HepG2 (cell line): ENCODE data around the gene LRP10. TPM values are rescaled to one million over a fixed set of nuclear protein-coding genes. Genes with fewer than 3 reads are reported as not detected.

Experiments used
- HOXA5 ChIP-seq: sonication (generic); formaldehyde crosslinking; IDR thresholded peaks from 2 replicates; pipeline ENCODE4 v1.4.0; 2020; ENCODE audit warnings: missing genetic modification reagents
- HOXA9 ChIP-seq: sonication (generic); formaldehyde crosslinking; IDR thresholded peaks from 2 replicates; pipeline ENCODE4 v1.8.1; 2022; ENCODE audit warnings: missing genetic modification reagents, mild to moderate bottlenecking, moderate library complexity, borderline replicate concordance
- NCOA1 ChIP-seq: sonication (generic); formaldehyde crosslinking; IDR thresholded peaks from 2 replicates; pipeline ENCODE4 v1.9.0; 2021; ENCODE audit warnings: missing genetic modification reagents
- NFATC3 ChIP-seq: sonication (generic); formaldehyde crosslinking; IDR thresholded peaks from 2 replicates; pipeline ENCODE4 v1.5.1; 2020; ENCODE audit warnings: mild to moderate bottlenecking, missing genetic modification reagents
- PHF21A ChIP-seq: sonication (generic); formaldehyde crosslinking; IDR thresholded peaks from 2 replicates; pipeline ENCODE4 v1.5.0; 2020; ENCODE audit warnings: mild to moderate bottlenecking, missing genetic modification reagents
- PITX1 ChIP-seq: sonication (generic); formaldehyde crosslinking; IDR thresholded peaks from 2 replicates; pipeline ENCODE4 v1.5.1; 2020; ENCODE audit warnings: mild to moderate bottlenecking, missing genetic modification reagents
- RBM39 ChIP-seq: fragments of 200-400 bp; formaldehyde crosslinking; IDR thresholded peaks from one replicate; pipeline ENCODE4 v1.6.1; 2018; ENCODE audit warnings: antibody characterized with exemption, mild to moderate bottlenecking, low read depth, low read length; ENCODE audit not compliant: poor library complexity, severe bottlenecking
- SAP130 ChIP-seq: IDR thresholded peaks from 2 replicates; pipeline ENCODE4 v1.6.1; 2016; ENCODE audit warnings: low read depth
- SCMH1 ChIP-seq: sonication (generic); formaldehyde crosslinking; IDR thresholded peaks from 2 replicates; pipeline ENCODE4 v1.9.0; 2021; ENCODE audit warnings: missing genetic modification reagents, mild to moderate bottlenecking, borderline replicate concordance
- SIX4 ChIP-seq: sonication (generic); formaldehyde crosslinking; IDR thresholded peaks from 2 replicates; pipeline ENCODE4 v1.4.0; 2020; ENCODE audit warnings: missing genetic modification reagents
- SMAD1 ChIP-seq: sonication (generic); formaldehyde crosslinking; IDR thresholded peaks from 2 replicates; pipeline ENCODE4 v1.4.0; 2020; ENCODE audit warnings: missing genetic modification reagents, low read depth, mild to moderate bottlenecking, borderline replicate concordance
- TCF12 ChIP-seq, 2 experiments: fragments of 450-650 bp in 1 of 2; sonication (generic) in 1 of 2; formaldehyde crosslinking in 1 of 2; IDR thresholded peaks; 2 replicates each; pipeline versions ENCODE4 v1.6.1 to v1.8.0; 2017 to 2022; ENCODE audit warnings: antibody characterized with exemption in 1 of 2, mild to moderate bottlenecking in 1 of 2, missing genetic modification reagents in 1 of 2, moderate library complexity in 1 of 2
- ZBTB7B ChIP-seq: sonication (generic); formaldehyde crosslinking; IDR thresholded peaks from 2 replicates; pipeline ENCODE4 v1.4.0; 2020; ENCODE audit warnings: missing genetic modification reagents
- ZNF17 ChIP-seq: sonication (generic); formaldehyde crosslinking; IDR thresholded peaks from 2 replicates; pipeline ENCODE4 v1.5.0; 2020; ENCODE audit warnings: mild to moderate bottlenecking, missing genetic modification reagents
- ZNF235 ChIP-seq: sonication (generic); formaldehyde crosslinking; IDR thresholded peaks from 2 replicates; pipeline ENCODE4 v1.8.1; 2023; ENCODE audit warnings: mild to moderate bottlenecking, missing genetic modification reagents, borderline replicate concordance
- ZNF274 ChIP-seq: sonication (generic); formaldehyde crosslinking; IDR thresholded peaks from 2 replicates; pipeline ENCODE4 v1.5.1; 2020; ENCODE audit warnings: mild to moderate bottlenecking, missing genetic modification reagents
- ZNF326 ChIP-seq: sonication (generic); formaldehyde crosslinking; IDR thresholded peaks from 2 replicates; pipeline ENCODE4 v1.4.0; 2020; ENCODE audit warnings: missing genetic modification reagents, borderline replicate concordance
- polyA plus RNA-seq, 8 experiments: library from polyadenylated mRNA; depleted of rRNA in 3 of 8; stranded (reverse) in 7 of 8; unstranded in 1 of 8; fragments of >200 nt; fragmentation: Illumina TruSeq in 4 of 8; extraction: Trizol in 4 of 8; gene quantifications; 2 replicates each; pipeline versions ENCODE4 v1.2.1 to v1.2.3, GENCODE V29; 2011 to 2016; ENCODE audit warnings: low read depth in 4 of 8, missing spikeins in 1 of 8, mixed read lengths in 1 of 8; ENCODE audit not compliant: insufficient read depth in 1 of 8
- total RNA-seq, 5 experiments: library from RNA; depleted of rRNA; stranded (reverse); fragments of >200 nt; fragmentation: Illumina TruSeq; extraction: Trizol; gene quantifications; 2 replicates each; pipeline ENCODE4 v1.2.3, GENCODE V29; 2016; ENCODE audit warnings: low read depth in 1 of 5
- TF ChIP-seq, protein P1 (sequence below): IDR thresholded peaks from 2 replicates; pipeline ENCODE4 v1.6.1; 2018; ENCODE audit warnings: missing genetic modification reagents, mild to moderate bottlenecking, missing compliant biosample characterization
- TF ChIP-seq, protein P2 (sequence below): sonication (generic); formaldehyde crosslinking; IDR thresholded peaks from 2 replicates; pipeline ENCODE4 v1.5.0; 2020; ENCODE audit warnings: mild to moderate bottlenecking, missing genetic modification reagents, moderate library complexity
- TF ChIP-seq, protein P3 (sequence below): sonication (generic); formaldehyde crosslinking; IDR thresholded peaks from 2 replicates; pipeline ENCODE4 v1.4.0; 2020; ENCODE audit warnings: mild to moderate bottlenecking, missing genetic modification reagents, borderline replicate concordance
- TF ChIP-seq, protein P4 (sequence below): sonication (generic); formaldehyde crosslinking; IDR thresholded peaks from 2 replicates; pipeline ENCODE4 v1.4.0; 2020; ENCODE audit warnings: mild to moderate bottlenecking, missing genetic modification reagents

LRP10 gene
- total and polyA plus RNA-seq, 2 of the 13 experiments (the other 11 are each of a cell fraction or from before 2014, with no cell fraction given), result 16.9 to 45.2 TPM

DNA sequence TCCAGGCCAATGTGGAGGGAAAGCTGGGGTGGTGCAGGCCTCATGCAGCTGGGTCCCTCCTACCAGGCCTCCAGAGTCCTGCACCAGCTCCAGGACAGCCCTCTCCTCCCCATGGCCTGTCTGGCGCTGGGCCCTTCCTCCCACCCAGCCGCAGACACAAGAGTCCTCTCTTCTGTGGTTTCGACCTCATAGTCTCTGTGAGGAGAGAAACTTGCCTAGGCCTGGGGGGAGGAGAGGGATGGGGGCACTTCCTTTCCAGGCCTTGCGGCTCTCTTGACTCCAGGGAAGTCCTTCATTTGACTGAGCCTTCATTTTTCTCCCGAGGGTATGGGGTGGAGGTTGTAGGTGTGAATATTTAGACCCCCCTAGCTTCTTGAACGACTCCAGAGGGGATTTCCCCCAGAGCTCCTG lies 32.9 kb upstream of the LRP10 start (continued):
- TF ChIP-seq, protein P1, sequence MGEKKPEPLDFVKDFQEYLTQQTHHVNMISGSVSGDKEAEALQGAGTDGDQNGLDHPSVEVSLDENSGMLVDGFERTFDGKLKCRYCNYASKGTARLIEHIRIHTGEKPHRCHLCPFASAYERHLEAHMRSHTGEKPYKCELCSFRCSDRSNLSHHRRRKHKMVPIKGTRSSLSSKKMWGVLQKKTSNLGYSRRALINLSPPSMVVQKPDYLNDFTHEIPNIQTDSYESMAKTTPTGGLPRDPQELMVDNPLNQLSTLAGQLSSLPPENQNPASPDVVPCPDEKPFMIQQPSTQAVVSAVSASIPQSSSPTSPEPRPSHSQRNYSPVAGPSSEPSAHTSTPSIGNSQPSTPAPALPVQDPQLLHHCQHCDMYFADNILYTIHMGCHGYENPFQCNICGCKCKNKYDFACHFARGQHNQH (CRISPR knock-in tag), result no peak
- TF ChIP-seq HOXA5 (no peak), SMAD1 (CRISPR knock-in tag) (no peak), SCMH1 (CRISPR knock-in tag) (no peak), PHF21A (CRISPR knock-in tag) (no peak), NCOA1 (CRISPR knock-in tag) (no peak), PITX1 (CRISPR knock-in tag) (no peak), ZNF17 (CRISPR knock-in tag) (no peak), SAP130 (CRISPR knock-in tag) (no peak), ZNF326 (CRISPR knock-in tag) (no peak), ZBTB7B (no peak), NFATC3 (CRISPR knock-in tag) (no peak), TCF12 (IDR thresholded peaks at IDR 0.05) (no peak), TCF12 (CRISPR knock-in tag; IDR thresholded peaks at IDR 0.05) (no peak), RBM39 (no peak), ZNF235 (CRISPR knock-in tag) (no peak), HOXA9 (CRISPR knock-in tag) (no peak), ZNF274 (CRISPR knock-in tag) (no peak), SIX4 (no peak)
- TF ChIP-seq, protein P2, sequence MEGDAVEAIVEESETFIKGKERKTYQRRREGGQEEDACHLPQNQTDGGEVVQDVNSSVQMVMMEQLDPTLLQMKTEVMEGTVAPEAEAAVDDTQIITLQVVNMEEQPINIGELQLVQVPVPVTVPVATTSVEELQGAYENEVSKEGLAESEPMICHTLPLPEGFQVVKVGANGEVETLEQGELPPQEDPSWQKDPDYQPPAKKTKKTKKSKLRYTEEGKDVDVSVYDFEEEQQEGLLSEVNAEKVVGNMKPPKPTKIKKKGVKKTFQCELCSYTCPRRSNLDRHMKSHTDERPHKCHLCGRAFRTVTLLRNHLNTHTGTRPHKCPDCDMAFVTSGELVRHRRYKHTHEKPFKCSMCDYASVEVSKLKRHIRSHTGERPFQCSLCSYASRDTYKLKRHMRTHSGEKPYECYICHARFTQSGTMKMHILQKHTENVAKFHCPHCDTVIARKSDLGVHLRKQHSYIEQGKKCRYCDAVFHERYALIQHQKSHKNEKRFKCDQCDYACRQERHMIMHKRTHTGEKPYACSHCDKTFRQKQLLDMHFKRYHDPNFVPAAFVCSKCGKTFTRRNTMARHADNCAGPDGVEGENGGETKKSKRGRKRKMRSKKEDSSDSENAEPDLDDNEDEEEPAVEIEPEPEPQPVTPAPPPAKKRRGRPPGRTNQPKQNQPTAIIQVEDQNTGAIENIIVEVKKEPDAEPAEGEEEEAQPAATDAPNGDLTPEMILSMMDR (CRISPR knock-in tag), result no peak
- TF ChIP-seq, protein P3, sequence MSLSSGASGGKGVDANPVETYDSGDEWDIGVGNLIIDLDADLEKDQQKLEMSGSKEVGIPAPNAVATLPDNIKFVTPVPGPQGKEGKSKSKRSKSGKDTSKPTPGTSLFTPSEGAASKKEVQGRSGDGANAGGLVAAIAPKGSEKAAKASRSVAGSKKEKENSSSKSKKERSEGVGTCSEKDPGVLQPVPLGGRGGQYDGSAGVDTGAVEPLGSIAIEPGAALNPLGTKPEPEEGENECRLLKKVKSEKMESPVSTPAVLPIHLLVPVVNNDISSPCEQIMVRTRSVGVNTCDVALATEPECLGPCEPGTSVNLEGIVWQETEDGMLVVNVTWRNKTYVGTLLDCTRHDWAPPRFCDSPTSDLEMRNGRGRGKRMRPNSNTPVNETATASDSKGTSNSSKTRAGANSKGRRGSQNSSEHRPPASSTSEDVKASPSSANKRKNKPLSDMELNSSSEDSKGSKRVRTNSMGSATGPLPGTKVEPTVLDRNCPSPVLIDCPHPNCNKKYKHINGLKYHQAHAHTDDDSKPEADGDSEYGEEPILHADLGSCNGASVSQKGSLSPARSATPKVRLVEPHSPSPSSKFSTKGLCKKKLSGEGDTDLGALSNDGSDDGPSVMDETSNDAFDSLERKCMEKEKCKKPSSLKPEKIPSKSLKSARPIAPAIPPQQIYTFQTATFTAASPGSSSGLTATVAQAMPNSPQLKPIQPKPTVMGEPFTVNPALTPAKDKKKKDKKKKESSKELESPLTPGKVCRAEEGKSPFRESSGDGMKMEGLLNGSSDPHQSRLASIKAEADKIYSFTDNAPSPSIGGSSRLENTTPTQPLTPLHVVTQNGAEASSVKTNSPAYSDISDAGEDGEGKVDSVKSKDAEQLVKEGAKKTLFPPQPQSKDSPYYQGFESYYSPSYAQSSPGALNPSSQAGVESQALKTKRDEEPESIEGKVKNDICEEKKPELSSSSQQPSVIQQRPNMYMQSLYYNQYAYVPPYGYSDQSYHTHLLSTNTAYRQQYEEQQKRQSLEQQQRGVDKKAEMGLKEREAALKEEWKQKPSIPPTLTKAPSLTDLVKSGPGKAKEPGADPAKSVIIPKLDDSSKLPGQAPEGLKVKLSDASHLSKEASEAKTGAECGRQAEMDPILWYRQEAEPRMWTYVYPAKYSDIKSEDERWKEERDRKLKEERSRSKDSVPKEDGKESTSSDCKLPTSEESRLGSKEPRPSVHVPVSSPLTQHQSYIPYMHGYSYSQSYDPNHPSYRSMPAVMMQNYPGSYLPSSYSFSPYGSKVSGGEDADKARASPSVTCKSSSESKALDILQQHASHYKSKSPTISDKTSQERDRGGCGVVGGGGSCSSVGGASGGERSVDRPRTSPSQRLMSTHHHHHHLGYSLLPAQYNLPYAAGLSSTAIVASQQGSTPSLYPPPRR (CRISPR knock-in tag), result peak; percentile 36; the same call in 1 of the 2 replicates
- TF ChIP-seq, protein P4, sequence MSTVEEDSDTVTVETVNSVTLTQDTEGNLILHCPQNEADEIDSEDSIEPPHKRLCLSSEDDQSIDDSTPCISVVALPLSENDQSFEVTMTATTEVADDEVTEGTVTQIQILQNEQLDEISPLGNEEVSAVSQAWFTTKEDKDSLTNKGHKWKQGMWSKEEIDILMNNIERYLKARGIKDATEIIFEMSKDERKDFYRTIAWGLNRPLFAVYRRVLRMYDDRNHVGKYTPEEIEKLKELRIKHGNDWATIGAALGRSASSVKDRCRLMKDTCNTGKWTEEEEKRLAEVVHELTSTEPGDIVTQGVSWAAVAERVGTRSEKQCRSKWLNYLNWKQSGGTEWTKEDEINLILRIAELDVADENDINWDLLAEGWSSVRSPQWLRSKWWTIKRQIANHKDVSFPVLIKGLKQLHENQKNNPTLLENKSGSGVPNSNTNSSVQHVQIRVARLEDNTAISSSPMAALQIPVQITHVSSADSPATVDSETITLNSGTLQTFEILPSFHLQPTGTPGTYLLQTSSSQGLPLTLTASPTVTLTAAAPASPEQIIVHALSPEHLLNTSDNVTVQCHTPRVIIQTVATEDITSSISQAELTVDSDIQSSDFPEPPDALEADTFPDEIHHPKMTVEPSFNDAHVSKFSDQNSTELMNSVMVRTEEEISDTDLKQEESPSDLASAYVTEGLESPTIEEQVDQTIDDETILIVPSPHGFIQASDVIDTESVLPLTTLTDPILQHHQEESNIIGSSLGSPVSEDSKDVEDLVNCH (CRISPR knock-in tag), result peak; percentile 58; the same call in 1 of the 2 replicates
